Stimulated activated CD8-positive, alpha-beta memory T cell treated with anti-CD3 and anti-CD28 coated beads, Interleukin-15, amount 100 ng/mL, for 48 hours (primary cell): ENCODE measurements around the gene CATSPERD.
"Not testable (repeated sequence)": the region's sequence is repeated elsewhere in the genome, so short reads cannot be mapped to it uniquely, and the experiment has no call there.

Source experiments
- DNase-seq, 2 donors: peaks; one replicate each; pipeline ENCODE4 v3.0.0-alpha.2; 2020; ENCODE audit warnings: low read depth in 2 of 2

Gene CATSPERD

GRCh38 chr19:5684694-5685430, 35.6 kb upstream of the CATSPERD start:
- no peak for DNase-seq

- no peak for DNase-seq
These were observed 34.2 kb upstream of the CATSPERD start for GRCh38 chr19:5686326-5686646.

GRCh38 chr19:5686647-5687359, 33.6 kb upstream of the CATSPERD start:
- DNase-seq: peak; percentile 98 to 100

GRCh38 chr19:5687360-5688198, 32.9 kb upstream of the CATSPERD start:
- DNase-seq: no peak

- not testable (repeated sequence) for DNase-seq
These were observed 32.1 kb upstream of the CATSPERD start for GRCh38 chr19:5688262-5688881.

- peak; percentile 96 to 98 for DNase-seq
These were observed 30.1 kb upstream of the CATSPERD start, which contains the start of gene RPL36 for GRCh38 chr19:5690125-5690954. Gene RPL36 (plus strand): TSS chr19:5690295. CDS start chr19:5690508, 213 bp downstream.

GRCh38 chr19:5690955-5691821, 29.2 kb upstream of the CATSPERD start:
- DNase-seq: peak in 1 of 2 donors; percentile 58

- DNase-seq: no peak
These were observed 28.4 kb upstream of the CATSPERD start for GRCh38 chr19:5691822-5692722.

- DNase-seq: no peak
These were observed 27.7 kb upstream of the CATSPERD start for GRCh38 chr19:5692723-5693194.

GRCh38 chr19:5693195-5694166, 27.0 kb upstream of the CATSPERD start:
- no peak for DNase-seq

GRCh38 chr19:5694167-5694955, 26.1 kb upstream of the CATSPERD start:
- no peak for DNase-seq

- no peak for DNase-seq
These were observed 25.3 kb upstream of the CATSPERD start for GRCh38 chr19:5694956-5695648.

- no peak for DNase-seq
These were observed 24.7 kb upstream of the CATSPERD start for GRCh38 chr19:5695649-5696195.

- no peak for DNase-seq
These were observed 24.0 kb upstream of the CATSPERD start for GRCh38 chr19:5696196-5697021.
